GM10847 (cell line): Measurements from ENCODE around the gene FST.

Source experiments
- POLR2A ChIP-seq: IDR thresholded peaks from 2 replicates; pipeline ENCODE4 v1.6.1; 2011; ENCODE audit not compliant: insufficient read length; ENCODE audit errors: extremely low read depth

FST gene, protein sequence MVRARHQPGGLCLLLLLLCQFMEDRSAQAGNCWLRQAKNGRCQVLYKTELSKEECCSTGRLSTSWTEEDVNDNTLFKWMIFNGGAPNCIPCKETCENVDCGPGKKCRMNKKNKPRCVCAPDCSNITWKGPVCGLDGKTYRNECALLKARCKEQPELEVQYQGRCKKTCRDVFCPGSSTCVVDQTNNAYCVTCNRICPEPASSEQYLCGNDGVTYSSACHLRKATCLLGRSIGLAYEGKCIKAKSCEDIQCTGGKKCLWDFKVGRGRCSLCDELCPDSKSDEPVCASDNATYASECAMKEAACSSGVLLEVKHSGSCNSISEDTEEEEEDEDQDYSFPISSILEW

DNA sequence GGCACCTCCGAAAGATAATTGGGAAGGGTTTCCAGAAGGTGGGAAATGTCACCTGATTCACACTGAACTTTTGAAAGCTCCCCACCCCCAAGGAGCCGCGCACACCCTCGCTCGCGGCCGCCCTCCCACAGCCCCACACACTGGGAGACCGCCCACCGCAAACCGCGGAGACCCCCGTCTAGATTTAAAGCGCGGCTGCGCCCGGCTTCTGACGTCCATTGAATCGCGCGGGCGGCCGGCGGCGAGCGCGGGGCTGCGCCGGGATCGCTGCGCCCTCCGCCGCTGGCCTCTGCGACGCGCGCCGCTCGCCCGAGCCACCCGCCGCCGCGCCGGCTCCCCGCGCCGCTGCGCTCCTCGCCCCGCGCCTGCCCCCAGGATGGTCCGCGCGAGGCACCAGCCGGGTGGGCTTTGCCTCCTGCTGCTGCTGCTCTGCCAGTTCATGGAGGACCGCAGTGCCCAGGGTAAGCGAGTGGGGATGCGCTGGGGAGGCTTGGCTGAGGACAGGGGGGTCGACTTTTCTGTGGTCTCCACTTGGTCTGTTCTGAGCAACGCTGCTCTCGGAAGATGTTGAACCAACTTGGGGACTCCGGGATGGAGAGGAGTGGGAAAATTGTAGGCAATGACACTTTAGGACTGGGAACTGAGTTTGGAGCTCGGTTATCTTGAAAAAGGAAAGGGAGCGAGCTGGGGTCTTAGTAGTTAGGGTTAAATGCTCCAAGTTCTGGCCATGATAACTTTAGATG lies at the start of gene FST:
TSS of gene FST (plus strand) at position 214 of the 743 bp plus-strand sequence. CDS start at position 377, 163 bp downstream.
- TF ChIP-seq POLR2A = no peak

DNA sequence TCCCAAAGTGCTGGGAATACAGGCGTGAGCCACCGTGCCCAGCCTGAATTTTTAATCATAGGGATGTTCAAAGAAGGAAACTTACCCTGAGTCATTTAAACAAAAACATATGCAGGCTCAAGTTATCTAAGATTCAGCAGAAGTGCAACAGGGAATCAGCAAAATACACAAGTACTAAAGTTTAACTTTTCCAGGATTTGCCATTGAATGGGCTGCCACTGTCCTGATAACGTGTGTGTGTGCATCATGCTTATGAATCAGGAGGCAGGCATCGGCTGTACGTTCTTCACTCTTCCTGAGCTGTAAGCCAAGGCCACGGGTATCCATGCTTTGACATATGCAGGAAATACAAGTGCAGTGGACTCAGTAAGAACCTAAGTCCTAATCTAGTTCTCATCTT lies 48.8 kb upstream of the FST start:
- no peak for TF ChIP-seq POLR2A

DNA sequence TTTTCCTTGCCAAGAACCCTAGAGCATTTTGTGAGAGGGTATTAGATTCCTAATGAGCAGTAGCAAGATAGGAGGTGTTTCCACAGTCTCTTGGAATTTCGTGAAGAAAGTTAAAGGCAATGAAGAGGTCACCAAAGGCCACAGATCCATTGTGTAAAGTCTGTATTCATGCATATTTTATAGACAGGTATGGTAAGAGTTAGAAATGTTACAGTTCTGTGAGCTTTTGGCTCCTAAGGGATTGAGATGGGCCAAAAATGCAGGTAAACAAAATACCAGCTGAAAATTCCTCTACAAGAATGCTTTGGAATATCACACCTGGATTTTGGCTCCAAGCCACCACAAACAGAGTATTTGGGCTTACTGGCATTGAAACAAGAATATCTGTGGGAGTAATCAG lies 47.4 kb upstream of the FST start:
- TF ChIP-seq POLR2A = no peak

DNA sequence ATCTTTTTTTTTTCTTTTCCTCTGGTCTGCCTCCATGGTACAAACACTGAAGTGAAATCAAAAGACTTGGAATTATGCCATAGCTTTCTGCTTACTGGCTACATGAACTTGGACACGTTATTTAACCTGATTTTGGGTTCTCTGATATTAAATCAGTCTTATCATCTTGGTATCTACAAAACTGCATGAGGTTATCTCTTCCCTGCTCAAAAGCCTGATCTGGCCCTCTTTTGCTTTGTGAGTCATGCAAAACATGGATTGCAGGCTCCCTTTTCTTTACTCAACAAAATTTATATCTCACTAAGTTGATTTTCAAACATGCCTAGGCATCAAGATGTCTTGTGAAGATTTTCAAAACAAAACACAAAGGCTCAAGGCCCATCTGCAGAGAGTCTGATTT lies 45.9 kb upstream of the FST start:
- no peak for TF ChIP-seq POLR2A

DNA sequence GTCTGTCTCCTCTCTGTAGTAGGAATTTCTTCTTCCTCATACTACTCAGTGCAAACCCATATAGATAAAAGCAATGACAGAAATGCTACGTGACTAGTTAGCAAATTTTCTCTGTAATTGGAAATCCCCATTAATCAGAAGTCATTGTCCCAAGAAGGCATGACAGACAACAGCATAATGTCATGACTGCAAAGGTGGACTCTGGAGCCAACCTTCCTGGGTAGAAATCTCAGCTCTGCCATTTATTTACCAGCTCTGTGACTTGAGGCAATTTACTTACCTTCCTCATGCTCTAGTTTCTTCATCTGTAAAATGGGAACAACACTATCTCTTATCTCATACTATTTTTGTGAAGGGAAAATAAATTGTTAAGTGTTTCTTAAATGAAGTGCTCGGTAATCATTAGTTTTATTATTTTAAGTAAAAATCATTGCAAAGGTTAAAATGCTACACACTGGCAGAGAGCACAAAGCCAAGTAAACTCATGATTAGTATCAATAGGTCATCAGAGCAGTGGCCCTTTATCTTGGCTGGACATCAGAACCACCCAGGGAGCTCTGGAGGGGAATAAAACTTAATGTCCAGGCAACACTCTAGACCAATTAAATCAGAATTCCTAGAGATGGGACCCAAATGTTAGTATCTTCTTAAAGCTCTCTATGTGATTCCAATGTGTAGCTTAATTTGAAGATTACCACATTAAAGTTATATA lies 43.8 kb upstream of the FST start:
- TF ChIP-seq POLR2A = no peak

DNA sequence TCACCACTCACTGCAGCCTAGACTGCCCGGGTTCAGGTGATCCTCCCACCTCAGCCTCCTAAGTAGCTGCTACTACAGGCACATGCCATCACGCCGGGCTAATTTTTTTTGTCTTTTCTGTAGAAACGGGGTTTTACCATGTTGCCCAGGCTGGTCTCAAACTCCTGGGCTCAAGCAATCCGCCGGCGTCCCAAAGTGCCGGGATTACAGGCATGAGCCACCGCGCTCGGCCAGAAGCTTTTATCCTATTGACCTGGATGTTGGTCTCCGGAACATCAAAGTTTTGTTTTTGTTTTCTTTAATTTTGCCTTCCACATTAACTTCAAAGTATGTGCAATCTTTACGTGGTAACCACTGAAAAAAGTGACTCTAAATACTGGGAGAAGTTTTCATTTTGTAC lies 42.4 kb upstream of the FST start:
- no peak for TF ChIP-seq POLR2A

DNA sequence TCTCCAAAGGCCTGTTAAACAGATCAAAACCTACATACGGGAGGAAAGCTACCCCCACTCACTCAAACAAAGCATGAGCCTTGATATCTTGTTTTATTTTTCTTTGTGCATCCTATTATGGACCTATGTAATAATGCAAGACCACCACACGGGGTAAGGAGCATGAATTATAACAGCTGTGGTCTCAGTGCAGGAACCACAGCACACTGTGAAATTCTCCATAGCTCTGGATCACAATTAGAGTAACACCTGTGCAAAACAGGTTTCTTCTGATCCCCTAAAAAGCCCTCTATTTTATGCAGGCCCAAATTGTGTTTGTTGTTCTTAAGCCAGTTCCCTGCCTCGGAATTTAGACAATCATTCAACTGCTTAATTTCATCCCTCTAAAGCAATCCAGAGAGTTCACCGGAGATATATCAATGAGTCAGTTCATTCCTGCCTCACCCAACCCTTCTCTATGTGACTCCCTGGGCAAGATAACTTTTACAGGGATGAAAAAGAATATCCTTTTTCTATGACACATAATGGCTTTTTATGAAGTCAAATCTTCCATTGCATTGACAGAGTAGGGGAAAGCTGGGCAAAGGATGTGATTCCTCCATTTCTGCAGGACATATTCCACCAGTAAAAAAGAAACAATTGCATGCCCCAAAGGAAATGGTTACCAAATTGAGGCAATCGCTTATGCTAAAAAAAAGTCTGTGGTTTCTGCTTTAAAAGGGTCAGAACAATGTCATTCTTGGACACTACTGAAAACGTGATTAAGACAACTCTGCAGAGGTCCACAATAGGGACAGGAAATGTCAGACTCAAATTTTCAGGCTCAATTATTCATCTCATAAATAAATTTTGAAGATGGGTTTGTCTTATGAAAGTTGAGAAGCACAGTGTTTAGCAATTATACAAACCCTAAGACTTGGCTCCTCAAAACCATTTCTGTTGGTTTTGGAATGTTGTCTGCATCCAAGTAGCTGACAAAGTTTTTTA lies 41.6 kb upstream of the FST start:
- no peak for TF ChIP-seq POLR2A

DNA sequence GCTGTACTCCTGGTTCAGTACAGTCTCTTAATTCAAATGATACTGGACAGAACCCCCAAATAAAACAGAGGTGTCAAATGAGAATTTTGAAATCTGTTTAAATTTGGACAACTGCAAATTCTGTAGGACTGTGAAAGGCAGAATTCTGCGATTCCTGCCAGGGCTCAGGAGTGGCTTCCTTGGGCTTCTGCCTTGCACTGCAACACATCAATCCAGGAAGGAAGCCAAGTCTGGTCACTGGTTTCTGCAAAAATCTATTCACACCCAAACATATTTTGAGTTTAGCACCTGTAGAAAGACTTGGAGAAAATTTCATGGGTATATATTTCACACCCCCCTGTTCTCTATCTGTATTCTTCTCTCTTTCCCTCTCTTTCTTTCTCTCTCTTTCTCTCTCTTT lies 37.5 kb upstream of the FST start:
- no peak for TF ChIP-seq POLR2A

DNA sequence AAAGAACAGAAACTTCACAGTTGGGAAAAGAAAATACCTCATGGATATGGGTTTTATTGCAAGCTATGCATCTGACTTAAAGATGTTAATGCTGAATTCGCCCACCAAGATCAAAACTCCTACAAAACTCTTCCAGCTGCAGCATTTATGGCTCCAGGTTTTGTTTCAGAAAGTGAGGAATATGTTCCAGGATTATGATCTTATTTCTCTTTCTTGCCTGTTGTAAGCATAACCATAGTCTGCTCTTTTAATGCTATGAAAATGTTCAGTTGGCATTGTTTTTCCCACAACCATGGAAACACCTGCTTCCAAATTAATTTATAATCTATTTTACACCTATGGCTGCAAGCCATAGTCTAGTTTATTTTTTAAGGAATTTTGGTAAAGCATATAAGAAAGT lies 34.9 kb upstream of the FST start:
- TF ChIP-seq POLR2A = no peak

DNA sequence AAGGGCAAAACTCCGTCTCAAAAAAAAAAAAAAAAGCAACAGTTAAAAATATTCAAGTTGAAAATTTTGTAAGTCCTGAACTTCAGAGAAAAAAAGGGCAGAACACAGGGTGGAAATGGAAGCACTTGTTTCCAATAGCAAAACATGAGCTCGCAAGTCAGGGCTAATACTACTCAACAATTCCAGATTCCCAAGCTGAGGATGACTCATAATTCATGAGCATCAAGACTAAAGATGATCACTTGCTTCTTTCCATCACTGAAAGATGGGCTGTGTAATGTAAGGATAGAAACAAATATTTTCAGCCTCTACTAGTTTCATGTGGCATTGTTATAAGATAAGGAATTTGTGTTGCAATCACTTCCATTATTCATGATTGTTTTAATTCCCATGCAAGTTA lies 33.5 kb upstream of the FST start:
- TF ChIP-seq POLR2A = no peak

DNA sequence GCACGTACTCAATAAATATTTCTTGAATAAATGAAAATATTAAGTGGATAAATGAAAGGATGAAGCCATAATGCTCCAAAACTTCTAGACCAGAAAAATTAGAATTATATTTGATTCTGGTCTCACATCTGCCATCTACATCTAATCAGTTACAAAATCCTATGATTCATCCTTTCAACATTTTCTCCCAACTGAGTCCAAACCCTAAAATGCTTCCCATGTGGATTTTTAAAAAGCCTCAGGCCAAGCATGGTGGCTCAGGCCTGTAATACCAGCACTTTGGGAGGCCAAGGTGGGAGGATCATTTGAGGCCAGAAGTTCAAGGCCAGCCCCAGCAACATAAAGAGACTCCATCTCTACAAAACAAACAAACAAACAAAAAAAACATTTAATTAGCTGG lies 31.6 kb upstream of the FST start:
- no peak for TF ChIP-seq POLR2A

DNA sequence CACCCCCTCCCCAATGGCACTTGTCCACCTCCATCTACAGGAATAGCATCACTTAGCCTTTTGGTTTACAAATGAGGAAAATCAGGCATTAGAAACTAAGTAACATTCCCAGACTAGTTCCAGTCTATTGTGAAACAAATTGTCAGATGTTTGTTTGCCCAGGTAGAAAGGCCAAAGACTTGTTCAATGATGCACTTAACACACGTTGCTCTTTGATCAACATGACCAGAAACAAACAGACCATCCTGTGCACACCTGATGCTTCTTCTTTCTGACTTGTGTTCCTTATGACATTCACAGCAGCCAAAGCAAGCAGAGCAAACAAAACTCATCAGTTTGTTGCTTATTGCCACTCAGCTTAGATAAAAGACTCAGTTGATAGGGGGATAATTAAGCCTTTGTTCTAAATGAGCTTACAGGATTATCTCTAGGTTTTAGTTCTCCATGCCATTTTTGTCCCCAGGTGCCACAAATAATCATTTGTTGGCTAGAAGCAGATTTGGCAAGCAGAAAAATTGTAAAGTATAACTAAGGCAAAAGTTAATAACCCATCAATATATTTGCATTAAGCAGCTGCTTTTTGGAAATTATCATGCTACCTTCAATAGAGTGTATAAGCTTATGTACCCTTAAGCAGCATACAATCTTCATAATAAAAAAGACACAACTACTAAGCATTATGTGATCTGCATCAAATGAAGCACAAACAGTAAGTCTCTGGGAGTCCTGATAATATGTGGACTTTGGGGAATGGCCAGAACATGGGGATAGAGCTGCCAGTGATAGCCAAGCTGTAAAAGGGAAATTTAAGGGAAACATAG lies 26.3 kb upstream of the FST start:
- TF ChIP-seq POLR2A = no peak

DNA sequence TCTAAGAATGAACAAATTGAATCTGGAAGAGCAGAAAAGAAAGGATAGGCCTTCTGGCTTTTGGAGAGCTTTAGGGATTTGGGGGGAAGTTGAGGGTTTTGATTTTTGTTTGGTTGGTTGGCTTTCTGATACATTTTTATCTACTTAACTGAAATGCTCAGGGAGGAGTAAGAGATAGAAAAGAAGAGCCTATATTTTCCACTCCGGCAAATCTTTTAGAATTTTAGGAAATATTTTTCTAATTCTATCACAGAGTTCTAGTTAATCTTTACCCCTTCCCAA lies 25.8 kb upstream of the FST start:
- TF ChIP-seq POLR2A = no peak

DNA sequence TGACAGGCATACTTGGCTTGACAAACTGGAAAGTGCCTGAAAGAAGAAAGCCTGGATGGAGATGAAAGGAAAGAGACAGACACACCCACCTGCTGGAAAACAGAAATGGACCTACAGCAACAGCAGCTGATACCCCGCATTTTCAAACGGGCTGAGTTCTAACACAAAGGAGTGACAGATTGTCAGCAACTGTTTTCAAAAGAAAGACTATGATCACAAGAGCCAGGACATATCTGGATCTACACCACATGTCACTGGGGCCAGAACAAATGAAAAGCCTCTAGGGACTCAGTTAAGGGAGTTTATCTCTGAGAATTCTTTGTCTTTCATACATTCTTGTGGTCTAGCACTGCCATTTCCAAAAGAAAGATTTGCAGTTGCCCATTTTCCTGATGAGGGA lies 24.1 kb upstream of the FST start:
- TF ChIP-seq POLR2A = no peak
